GM18861 (cell line): ENCODE measurements around the gene RSBN1L.

Experiments used
- ATAC-seq: cut with Tn5 transposase; IDR thresholded peaks from one replicate; pipeline ENCODE4 v1.9.1; 2021; ENCODE audit not compliant: unreplicated experiment

Gene RSBN1L

DNA sequence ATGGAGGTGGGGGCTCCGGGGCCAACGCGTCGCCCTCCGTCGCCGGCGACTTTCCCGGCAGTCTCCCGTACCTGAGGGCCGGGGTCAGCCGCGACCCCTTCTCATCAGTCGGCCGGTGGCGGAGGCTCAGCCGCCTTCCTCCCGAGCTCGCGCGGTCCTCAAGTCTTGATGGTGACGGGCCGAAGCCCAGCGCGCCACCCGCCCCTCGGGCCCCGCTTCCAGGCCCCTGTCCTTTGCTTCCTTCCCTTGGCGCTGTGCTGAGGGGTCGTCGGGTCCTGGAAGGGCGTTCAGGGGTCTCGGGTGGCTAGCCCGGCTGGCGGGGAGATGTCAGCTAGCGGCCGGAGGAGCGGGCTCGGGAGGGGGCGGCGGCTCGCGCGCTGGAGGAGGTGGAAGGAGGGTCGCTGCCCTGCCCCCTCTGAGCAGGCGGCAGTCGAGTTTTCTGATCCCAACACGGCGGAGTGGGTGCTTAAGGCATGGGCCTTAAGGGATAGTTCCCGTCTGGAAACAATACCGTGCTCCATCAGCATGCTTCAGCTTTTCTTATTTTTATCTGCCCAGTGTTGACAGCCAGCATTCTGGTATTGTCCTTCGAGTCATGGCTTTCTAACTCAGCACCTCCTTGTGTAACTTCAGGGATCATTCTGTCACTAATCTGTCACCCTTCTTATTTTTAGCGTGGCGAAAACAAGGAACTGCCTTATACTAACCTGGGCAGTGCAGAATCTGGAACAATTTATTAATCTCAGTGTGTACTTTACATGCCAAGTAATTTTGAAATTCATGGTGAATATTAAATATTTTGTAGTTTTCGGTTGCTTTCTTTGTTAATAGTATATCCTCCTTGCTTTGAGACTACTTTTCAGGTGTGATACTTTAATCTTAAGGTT, 103.1 kb downstream of the RSBN1L start:
- ATAC-seq: no peak

DNA sequence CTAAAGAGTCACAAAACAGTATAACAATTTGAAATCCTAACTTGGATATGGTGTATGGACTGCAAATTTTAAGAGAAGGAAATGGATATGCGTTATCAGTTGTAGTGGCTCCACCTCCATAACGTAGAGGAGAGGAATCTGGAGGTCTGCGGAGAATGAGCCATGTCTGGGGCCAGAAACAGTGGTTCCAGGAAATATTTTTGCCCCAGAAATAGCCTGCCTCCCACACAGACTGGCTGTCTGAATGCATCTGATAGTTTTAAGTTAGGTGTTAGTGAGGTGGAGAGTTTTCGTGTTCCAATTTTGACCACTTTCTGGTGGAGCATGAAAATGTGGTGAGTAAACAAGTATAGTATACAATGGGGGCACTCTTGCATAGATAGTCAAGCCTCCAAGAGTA, 103.9 kb downstream of the RSBN1L start:
- ATAC-seq: no peak

DNA sequence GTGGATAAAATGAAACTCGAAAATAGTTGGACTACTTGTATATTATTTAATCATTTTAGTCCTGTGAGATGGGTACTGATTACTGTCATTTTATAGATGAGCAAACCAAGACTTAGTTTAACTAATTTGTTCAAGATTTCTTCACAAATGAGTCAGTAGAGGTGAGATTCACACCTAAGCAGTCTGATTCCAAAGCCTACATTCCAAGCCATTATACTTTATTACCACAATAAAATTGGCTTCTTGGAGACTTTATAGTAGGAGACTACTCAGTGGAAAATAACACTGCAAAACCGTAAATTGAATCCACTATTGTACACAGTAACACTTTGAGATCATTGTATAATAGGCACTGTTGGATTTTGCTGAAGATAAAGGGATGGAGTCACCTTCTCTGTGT, 104.5 kb downstream of the RSBN1L start:
- ATAC-seq: no peak

DNA sequence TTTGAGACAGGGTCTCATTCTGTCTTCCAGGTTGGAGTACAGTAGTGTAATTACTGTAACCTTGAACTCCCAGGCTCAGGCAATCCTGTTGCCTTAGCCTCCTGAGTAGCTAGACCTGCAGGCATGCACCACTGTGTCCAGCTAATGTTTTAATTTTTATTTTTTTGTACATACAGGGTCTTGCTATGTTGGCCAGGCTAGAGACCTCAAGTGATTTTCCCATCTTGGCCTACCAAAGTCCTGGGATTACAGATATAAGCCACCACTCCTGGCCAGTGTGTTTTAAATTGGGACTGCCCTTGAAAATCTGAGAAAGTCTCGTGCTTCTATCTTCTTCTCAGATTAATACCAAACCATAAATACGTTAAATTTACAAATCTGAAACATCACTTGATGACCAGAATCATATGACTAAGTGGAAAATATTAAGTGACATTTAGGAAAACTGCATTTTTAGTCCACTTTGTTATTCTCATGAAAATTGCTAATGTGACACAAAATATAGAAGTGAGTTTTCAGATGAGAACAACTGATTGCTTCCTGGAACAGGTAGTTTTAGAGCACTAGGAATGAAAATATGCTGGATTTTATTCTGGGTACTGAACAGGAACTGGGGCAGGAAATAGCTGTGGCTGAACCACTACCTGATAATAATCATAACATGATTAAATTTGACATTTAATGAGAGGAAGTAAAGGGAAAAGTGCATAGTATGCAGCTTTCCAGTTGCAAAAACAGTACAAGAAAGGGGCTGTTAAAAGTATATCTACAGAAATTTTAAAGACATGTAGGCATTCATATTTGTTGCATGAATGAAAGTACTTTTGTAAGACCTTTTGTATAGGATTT, 106.5 kb downstream of the RSBN1L start:
- no peak for ATAC-seq

- no peak for ATAC-seq
These were observed 110.2 kb downstream of the RSBN1L start for GRCh38 chr7:77806425-77806824.

DNA sequence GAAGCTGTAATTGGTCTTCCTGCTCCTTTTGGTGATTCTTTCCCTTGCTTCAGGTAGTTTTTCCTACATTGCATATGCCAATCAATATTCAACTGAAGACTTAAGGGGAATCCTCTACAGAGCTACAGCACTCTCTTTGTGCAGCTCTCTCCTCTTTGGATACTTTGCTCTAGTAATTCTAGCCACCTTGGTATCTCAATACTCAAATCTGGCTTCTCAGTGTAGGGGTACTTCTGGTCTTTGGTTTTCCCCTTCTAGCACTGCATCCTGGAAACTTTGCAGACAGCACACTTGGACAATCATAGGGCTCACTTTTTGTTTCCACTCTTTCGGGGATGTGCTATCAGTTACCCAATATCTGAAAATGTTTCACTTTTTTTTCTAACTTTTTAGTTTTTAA, 112.3 kb downstream of the RSBN1L start:
- ATAC-seq: no peak

- no peak for ATAC-seq
These were observed 115.4 kb downstream of the RSBN1L start for GRCh38 chr7:77811516-77812289.

GRCh38 chr7:77812290-77812685, 116.0 kb downstream of the RSBN1L start:
- ATAC-seq: no peak

DNA sequence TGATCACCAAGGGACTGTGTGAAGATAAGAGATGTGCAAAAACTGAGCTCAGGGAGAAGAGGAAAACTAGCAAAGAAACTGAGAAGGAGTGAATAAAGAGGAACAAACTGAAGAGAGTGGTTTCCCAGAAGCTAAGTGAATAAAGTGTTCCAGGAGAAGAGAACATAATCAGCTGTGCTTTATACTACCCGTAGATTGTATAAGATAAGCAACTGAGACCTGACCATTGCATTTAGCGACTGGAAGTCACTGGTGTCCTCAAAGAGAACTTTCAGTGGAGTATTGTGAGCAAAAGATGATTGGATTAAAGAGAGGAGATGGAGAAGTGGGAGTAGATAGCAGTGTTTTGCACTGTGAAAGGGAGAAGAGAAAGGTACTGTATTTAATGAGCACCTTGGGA, 116.9 kb downstream of the RSBN1L start:
- ATAC-seq: no peak

DNA sequence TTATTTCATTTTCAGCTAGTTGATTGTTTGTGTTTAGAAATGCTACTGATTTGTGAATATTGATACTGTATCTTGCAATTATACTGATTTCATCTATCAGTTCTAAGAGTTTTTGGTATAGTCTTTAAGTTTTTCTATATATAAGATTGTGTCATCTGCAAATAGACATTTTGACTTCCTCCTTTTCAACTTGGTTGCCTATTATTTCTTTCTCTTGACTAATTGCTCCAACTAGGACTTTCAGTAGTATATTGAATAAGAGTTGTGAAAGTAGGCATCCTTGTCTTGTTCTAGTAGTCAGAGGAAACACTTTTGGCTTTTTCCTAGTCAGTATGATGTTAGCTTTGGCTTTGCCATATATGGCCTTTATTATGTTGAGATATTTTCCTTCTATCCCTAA, 122.8 kb downstream of the RSBN1L start:
- ATAC-seq: no peak

- ATAC-seq: no peak
These were observed 124.7 kb downstream of the RSBN1L start for GRCh38 chr7:77820967-77821366.

DNA sequence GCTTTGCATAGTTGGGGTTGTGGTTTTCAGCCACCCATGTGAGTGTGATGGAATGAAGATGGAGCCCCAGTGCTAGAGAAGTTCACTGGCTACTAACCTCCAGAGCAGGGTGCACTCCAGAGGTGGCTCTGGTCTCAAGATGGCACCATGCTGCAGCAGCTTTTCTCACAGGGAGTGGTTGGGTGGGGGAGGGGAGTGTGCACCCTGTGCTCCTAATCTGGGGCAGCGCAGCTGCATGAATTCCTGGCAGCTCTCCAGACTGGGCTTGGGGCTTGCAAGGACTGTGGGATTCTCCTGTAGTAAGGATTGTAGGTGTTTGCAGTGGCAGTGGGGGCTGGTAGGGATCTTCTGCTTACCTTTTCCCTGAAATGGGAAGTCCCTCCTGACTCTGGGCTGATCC, 126.0 kb downstream of the RSBN1L start:
- no peak for ATAC-seq

DNA sequence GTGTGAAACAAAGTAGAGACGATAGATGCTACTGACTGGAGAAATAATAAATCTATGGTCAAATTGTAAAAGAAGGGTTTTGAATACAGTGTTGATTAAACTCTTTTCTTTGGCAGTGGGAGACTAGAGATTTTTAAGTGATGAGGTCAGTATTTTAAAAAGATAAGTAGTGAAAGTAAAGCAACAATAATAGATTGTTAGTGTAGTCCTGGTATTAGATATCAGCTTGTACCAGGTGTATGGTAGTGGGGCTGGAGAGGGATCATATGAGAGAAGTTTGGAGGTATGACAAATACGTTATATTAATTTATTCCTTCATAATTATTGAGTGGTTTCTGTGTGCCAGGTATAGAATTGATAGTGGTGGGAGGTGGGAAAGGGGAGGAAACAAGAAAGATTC, 127.5 kb downstream of the RSBN1L start:
- peak; percentile 11 for ATAC-seq

GRCh38 chr7:77824636-77825035, 128.4 kb downstream of the RSBN1L start:
- ATAC-seq: no peak

DNA sequence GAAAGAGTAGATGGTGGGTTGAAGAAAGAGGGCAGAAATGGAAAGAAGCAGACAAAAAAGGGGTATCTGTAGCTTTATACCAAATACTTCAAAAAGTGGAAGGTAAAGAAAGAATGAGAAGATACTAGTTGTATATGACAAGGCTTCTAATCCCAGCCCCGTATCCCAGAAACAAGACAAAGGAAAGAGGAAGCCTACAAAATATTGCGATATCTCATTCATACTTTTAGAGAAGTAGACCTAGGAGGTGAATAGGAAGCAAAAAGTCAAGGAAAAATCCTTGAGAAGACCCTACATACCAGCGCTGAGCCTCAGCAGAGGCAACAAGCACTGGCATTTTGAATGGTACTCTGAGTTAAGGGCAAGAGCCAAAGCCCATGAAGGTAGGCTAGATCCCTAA, 128.9 kb downstream of the RSBN1L start:
- no peak for ATAC-seq

DNA sequence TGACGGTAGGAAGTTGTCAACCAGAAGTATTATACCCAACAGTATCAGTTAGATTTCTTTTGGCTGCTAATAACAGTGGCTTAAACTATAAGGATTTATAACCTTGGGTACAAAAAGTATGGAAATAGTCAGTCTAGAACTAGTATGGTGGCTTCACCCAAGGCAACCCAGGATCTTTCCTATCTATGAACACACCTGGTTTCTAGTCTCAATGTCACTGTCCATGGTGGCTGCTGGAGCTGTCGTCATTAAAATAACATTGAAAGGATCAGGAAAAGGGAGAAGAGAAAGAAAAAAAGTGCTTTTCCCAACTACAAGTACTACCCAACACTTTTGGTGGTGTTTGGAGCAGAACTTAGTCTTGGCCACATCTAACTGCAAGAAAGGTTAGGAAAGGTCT, 130.0 kb downstream of the RSBN1L start:
- no peak for ATAC-seq

DNA sequence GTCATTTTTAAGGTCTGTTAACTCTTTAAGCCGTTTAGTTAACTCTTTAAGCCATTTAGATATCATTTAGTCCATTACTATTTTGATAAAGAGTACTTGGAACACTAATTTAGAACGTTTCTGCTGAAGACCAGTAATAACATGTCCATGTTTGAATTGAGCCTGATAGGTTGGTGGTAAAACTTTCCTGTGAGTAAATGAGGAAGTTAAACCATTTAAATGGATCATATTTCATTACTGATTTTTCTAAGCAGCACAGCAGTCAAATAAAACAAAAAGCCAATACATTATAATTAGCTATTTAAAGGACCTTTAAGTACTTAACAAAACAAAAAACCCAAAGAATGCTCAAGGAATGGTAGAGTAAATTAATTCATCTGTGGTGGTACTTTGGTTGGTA, 131.7 kb downstream of the RSBN1L start:
- ATAC-seq: no peak

- no peak for ATAC-seq
These were observed 134.5 kb downstream of the RSBN1L start for GRCh38 chr7:77830649-77831355.

DNA sequence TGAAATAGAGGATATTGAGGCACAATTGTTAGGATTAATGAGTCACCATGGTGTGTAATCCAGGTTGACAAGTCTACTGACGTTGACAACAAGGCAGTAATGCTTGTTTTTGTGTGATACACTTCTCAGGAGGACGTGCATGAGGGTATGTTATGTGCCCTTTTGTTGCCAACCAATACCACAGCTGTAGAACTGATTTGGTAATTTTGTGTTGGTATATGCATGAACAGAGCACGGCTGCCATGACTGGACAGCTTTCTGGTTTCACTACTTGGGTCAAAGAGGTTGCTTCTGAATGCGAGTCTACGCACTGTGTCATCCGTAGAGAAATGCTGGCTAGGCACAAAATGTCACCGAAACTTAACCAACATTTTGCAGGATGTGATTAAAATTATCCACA, 135.2 kb downstream of the RSBN1L start:
- no peak for ATAC-seq

GRCh38 chr7:77831953-77832352, 135.7 kb downstream of the RSBN1L start:
- no peak for ATAC-seq
